HepG2 (cell line): ENCODE results near the gene CAMK1D.

Experiments used
- EZH2 ChIP-seq: conservative IDR thresholded peaks from 2 replicates; pipeline ENCODE4 v1.6.1; 2012; ENCODE audit warnings: mild to moderate bottlenecking, low read depth, low read length, moderate library complexity
- ISX ChIP-seq: sonication (generic); formaldehyde crosslinking; conservative IDR thresholded peaks from 2 replicates; pipeline ENCODE4 v1.5.0; 2020; ENCODE audit warnings: missing genetic modification reagents
- NRL ChIP-seq: sonication (generic); formaldehyde crosslinking; IDR thresholded peaks from 2 replicates; pipeline ENCODE4 v1.5.0; 2020; ENCODE audit warnings: missing genetic modification reagents, mild to moderate bottlenecking, moderate library complexity, borderline replicate concordance
- TAF1 ChIP-seq: sonication (generic); formaldehyde crosslinking; IDR thresholded peaks from 2 replicates; pipeline ENCODE4 v1.4.0; 2020; ENCODE audit warnings: missing genetic modification reagents
- TF ChIP-seq, protein P1 (sequence below): sonication (generic); formaldehyde crosslinking; IDR thresholded peaks from 2 replicates; pipeline ENCODE4 v1.5.0; 2020; ENCODE audit warnings: missing genetic modification reagents

DNA sequence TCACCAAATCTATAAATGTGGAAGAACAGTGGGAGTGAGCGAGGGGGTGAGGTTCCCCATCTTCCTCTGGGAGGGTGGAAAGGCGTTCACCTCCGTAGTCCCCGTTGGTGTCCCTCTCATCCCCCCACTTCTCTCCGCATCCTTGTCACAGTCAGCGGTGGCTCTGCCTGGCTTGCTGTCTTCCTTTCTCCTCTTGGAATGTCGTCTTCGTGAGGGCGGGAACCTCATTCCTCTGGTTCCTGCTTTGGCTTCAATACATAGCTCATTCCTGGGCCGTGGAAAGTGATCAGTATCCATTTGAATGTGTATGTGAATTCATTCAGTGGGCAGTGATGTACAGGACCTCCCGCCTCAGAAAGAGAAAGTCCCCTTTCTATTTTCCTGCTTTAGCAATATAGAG lies 289.4 kb downstream of the CAMK1D start:
- TF ChIP-seq NRL: no peak
- no peak for TF ChIP-seq TAF1 (CRISPR knock-in tag)
- no peak for TF ChIP-seq EZH2
- TF ChIP-seq, protein P1, sequence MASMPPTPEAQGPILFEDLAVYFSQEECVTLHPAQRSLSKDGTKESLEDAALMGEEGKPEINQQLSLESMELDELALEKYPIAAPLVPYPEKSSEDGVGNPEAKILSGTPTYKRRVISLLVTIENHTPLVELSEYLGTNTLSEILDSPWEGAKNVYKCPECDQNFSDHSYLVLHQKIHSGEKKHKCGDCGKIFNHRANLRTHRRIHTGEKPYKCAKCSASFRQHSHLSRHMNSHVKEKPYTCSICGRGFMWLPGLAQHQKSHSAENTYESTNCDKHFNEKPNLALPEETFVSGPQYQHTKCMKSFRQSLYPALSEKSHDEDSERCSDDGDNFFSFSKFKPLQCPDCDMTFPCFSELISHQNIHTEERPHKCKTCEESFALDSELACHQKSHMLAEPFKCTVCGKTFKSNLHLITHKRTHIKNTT: no peak
- no peak for TF ChIP-seq ISX (CRISPR knock-in tag)
